ENCODE results near the gene RPS6KA5. TPM values are rescaled to one million over a fixed set of nuclear protein-coding genes. Genes with fewer than 3 reads are reported as not detected.
"Not testable (repeated sequence)": the region's sequence is repeated elsewhere in the genome, so short reads cannot be mapped to it uniquely, and the experiment has no call there.

RPS6KA5 gene
- total and polyA plus RNA-seq, 2 donors (not counting 1 experiment from before 2014, with no cell fraction given): 6.0 to 34.6 TPM

- peak overlapping the region; percentile 77 for H3K4me3 Mint-ChIP-seq
- H3K9ac ChIP-seq (ENCODE audit: low read length): peak overlapping the region; percentile 67
- H3K27ac Mint-ChIP-seq: peak overlapping the region; percentile 80
- H3K27me3 Mint-ChIP-seq: no peaks in the 10 kb centered on the region
- H3K4me1 Mint-ChIP-seq: peaks cover 16% of the 10 kb centered on the region
- H3K4me3 ChIP-seq (ENCODE audit: control extremely low read depth in 1 of 5, extremely low read depth in 1 of 5, insufficient read depth in 1 of 5, low read depth in 2 of 5, low read length in 4 of 5): peak overlapping the region; percentile 44 to 58 (median 51)
- no peaks in the 10 kb centered on the region for H4K20me1 ChIP-seq (ENCODE audit: control insufficient read depth, insufficient read depth, low read length, poor library complexity, severe bottlenecking)
- peaks cover 13 to 16% of the 10 kb centered on the region in 2 donors for H3K4me1 ChIP-seq (ENCODE audit: control insufficient read depth in 2 of 2, insufficient read depth in 2 of 2, low read length in 2 of 2)
- intact Hi-C loops (cut with micrococcal nuclease): loop anchor here (1.0 to 5.0 kb wide), 5 partner anchors 12 to 873 kb away; partner anchors contain the start of genes CALM1, EFCAB11, RPS6KA5 and TDP1
- no peaks in the 10 kb centered on the region for H3K27me3 ChIP-seq (replicated peaks in 1 of 4; ENCODE audit: control extremely low read depth in 1 of 4, control insufficient read depth in 3 of 4, insufficient read depth in 4 of 4, low read length in 3 of 4)
- peak overlapping the region; percentile 61 to 75 for H3K27ac ChIP-seq (ENCODE audit: low read length in 2 of 2)
- H3K4me2 ChIP-seq (replicated peaks; ENCODE audit: low read depth, low read length, poor library complexity, severe bottlenecking): peak overlapping the region; percentile 77
- ATAC-seq (ENCODE audit: low read depth) (peak; percentile 100), DNase-seq (peak; percentile 92)
- no peak for TF ChIP-seq EZH2 (IDR thresholded peaks at IDR 0.05; ENCODE audit: borderline replicate concordance, insufficient read depth, low read depth, low read length, poor library complexity, severe bottlenecking)
- TF ChIP-seq CTCF (IDR thresholded peaks at IDR 0.05): no peak
- CTCF ChIA-PET: no interaction called here
- H2AFZ ChIP-seq (ENCODE audit: insufficient read depth, low read depth, low read length, poor library complexity, severe bottlenecking): peak overlapping the region; percentile 86
- 3% methylated on average over 34 of the region's 42 CpGs for WGBS (ENCODE audit: insufficient coverage)
- POLR2A ChIA-PET: no interaction called here
- H3K9me3 ChIP-seq (ENCODE audit: control extremely low read depth in 1 of 3, control insufficient read depth in 2 of 3, insufficient read depth in 1 of 3, low read length in 2 of 3): peaks cover 0 to 28% (median 7%) of the 10 kb centered on the region in 3 donors
- peaks cover 6% of the 10 kb centered on the region for H3K9me3 Mint-ChIP-seq (ENCODE audit: insufficient read depth)
- H3K36me3 ChIP-seq (replicated peaks in 1 of 2; ENCODE audit: control extremely low read depth in 1 of 2, control insufficient read depth in 1 of 2, extremely low read depth in 1 of 2, insufficient read depth in 2 of 2, low read length in 1 of 2): no peaks in the 10 kb centered on the region
- H3K79me2 ChIP-seq (ENCODE audit: control insufficient read depth, insufficient read depth, low read length): no peaks in the 10 kb centered on the region
Observed at GRCh38 chr14:90827919-90828610, 232.4 kb downstream of the RPS6KA5 start.

- H3K27ac Mint-ChIP-seq; DNase-seq; H3K27ac ChIP-seq (ENCODE audit: low read length in 2 of 2); H3K36me3 ChIP-seq (replicated peaks in 1 of 2; ENCODE audit: control extremely low read depth in 1 of 2, control insufficient read depth in 1 of 2, extremely low read depth in 1 of 2, insufficient read depth in 2 of 2, low read length in 1 of 2); ATAC-seq (ENCODE audit: low read depth); H3K79me2 ChIP-seq (ENCODE audit: control insufficient read depth, insufficient read depth, low read length); H3K4me3 Mint-ChIP-seq; intact Hi-C loops (cut with micrococcal nuclease); H2AFZ ChIP-seq (ENCODE audit: insufficient read depth, low read depth, low read length, poor library complexity, severe bottlenecking); H3K27me3 ChIP-seq (replicated peaks in 1 of 4; ENCODE audit: control extremely low read depth in 1 of 4, control insufficient read depth in 3 of 4, insufficient read depth in 4 of 4, low read length in 3 of 4); H3K4me1 ChIP-seq (ENCODE audit: control insufficient read depth in 2 of 2, insufficient read depth in 2 of 2, low read length in 2 of 2); H4K20me1 ChIP-seq (ENCODE audit: control insufficient read depth, insufficient read depth, low read length, poor library complexity, severe bottlenecking); H3K9me3 Mint-ChIP-seq (ENCODE audit: insufficient read depth); H3K27me3 Mint-ChIP-seq; CTCF ChIA-PET; H3K4me3 ChIP-seq (ENCODE audit: control extremely low read depth in 1 of 5, extremely low read depth in 1 of 5, insufficient read depth in 1 of 5, low read depth in 2 of 5, low read length in 4 of 5); POLR2A ChIA-PET; H3K9ac ChIP-seq (ENCODE audit: low read length); H3K4me2 ChIP-seq (replicated peaks; ENCODE audit: low read depth, low read length, poor library complexity, severe bottlenecking): not testable (repeated sequence)
- peaks cover 10% of the 10 kb centered on the region for H3K4me1 Mint-ChIP-seq
- H3K9me3 ChIP-seq (ENCODE audit: control extremely low read depth in 1 of 3, control insufficient read depth in 2 of 3, insufficient read depth in 1 of 3, low read length in 2 of 3): peaks cover 0 to 30% (median 9%) of the 10 kb centered on the region in 3 donors
- 100% methylated on average over 1 of the region's 4 CpGs for WGBS (ENCODE audit: insufficient coverage)
Observed at GRCh38 chr14:90823542-90823941, 236.9 kb downstream of the RPS6KA5 start.
